Activated CD8-positive, alpha-beta T cell treated with anti-CD3 and anti-CD28 coated beads, Interleukin-2, amount 10 ng/mL, durations not matched to agents 7 days and 5 days (primary cell): ENCODE measurements around the gene LRRK2. TPM values are rescaled to one million over a fixed set of nuclear protein-coding genes. Genes with fewer than 3 reads are reported as not detected.

Experiments used
- ATAC-seq: fragments of 150-1000 bp; cut with Tn5 transposase; one replicate; pipeline ENCODE4 v1.10.0; 2021; ENCODE audit warnings: moderate library complexity
- CTCF ChIA-PET: fragments of 350-600 bp; sonication (Branson Sonifier 250); formaldehyde crosslinking; loops from one replicate; lab custom pipeline; 2021; ENCODE audit warnings: antibody characterized with exemption; lab: Charles Lee
- POLR2A ChIA-PET: fragments of 350-600 bp; sonication (Branson Sonifier 250); formaldehyde crosslinking; loops from one replicate; lab custom pipeline; 2021; ENCODE audit warnings: antibody characterized with exemption; lab: Charles Lee
- DNase-seq: peaks from one replicate; pipeline ENCODE4 v3.0.0-alpha.2; 2020
- H3K27ac Mint-ChIP-seq: one replicate; pipeline ENCODE4 v1.8.0; 2021; ENCODE audit warnings: mild to moderate bottlenecking, mixed read lengths
- H3K27me3 Mint-ChIP-seq: one replicate; pipeline ENCODE4 v1.8.0; 2021; ENCODE audit warnings: low read depth, mixed read lengths
- H3K36me3 Mint-ChIP-seq: one replicate; pipeline ENCODE4 v1.8.0; 2021; ENCODE audit warnings: low read depth, mixed read lengths
- H3K4me1 Mint-ChIP-seq: one replicate; pipeline ENCODE4 v1.8.0; 2021; ENCODE audit warnings: low read depth, mixed read lengths
- H3K4me3 Mint-ChIP-seq: one replicate; pipeline ENCODE4 v1.8.0; 2021; ENCODE audit warnings: mild to moderate bottlenecking, mixed read lengths
- H3K9me3 Mint-ChIP-seq: one replicate; pipeline ENCODE4 v1.8.0; 2022; ENCODE audit warnings: mixed read lengths; ENCODE audit not compliant: insufficient read depth
- total RNA-seq, 2 experiments: library from RNA; stranded (reverse); gene quantifications; one replicate each; pipeline ENCODE4 v1.2.3, GENCODE V29; 2021

LRRK2 gene
- under 1 TPM in 1 of 2 experiments, not detected in 1; 0.10 TPM for total RNA-seq

- ChIA-PET CTCF (interaction anchor here (0.8 kb wide), 1 partner anchor 89 kb away, joined by 3 read pairs; no protein-coding TSS in a partner anchor), POLR2A (no interaction called here)
- Mint-ChIP-seq H3K4me1 (peaks cover 16% of the 10 kb centered on the region), H3K9me3 (no peaks in the 10 kb centered on the region), H3K27ac (no peak within 1 kb of the TSS), H3K36me3 (no peaks in the 10 kb centered on the region), H3K27me3 (peaks cover 38% of the 10 kb centered on the region), H3K4me3 (peak within 1 kb of the TSS; percentile 62)
- ATAC-seq: peak; percentile 87
- peak; percentile 58 for DNase-seq
These were observed at the start of gene LRRK2 for GRCh38 chr12:40224439-40225291. TSS of gene LRRK2 (plus strand) at chr12:40224997. CDS start at chr12:40225132, 135 bp downstream.

- DNase-seq (no peak), ATAC-seq (no peak)
- Mint-ChIP-seq H3K27me3 (no peaks in the 10 kb centered on the region), H3K36me3 (no peaks in the 10 kb centered on the region), H3K9me3 (no peaks in the 10 kb centered on the region), H3K4me1 (peaks cover 7% of the 10 kb centered on the region), H3K27ac (no peak overlapping the region), H3K4me3 (no peak overlapping the region)
- ChIA-PET POLR2A (no interaction called here), CTCF (no interaction called here)
These were observed 49.8 kb upstream of the LRRK2 start for GRCh38 chr12:40175045-40175444.

- CTCF ChIA-PET: no interaction called here
These were observed 49.3 kb upstream of the LRRK2 start for GRCh38 chr12:40175489-40175888.

GRCh38 chr12:40178701-40179100 lies 46.1 kb upstream of the LRRK2 start:
- ChIA-PET POLR2A (no interaction called here), CTCF (no interaction called here)
- DNase-seq (no peak), ATAC-seq (no peak)
- Mint-ChIP-seq H3K9me3 (peaks cover 3% of the 10 kb centered on the region), H3K27ac (no peak overlapping the region), H3K27me3 (no peaks in the 10 kb centered on the region), H3K4me3 (no peak overlapping the region), H3K36me3 (no peaks in the 10 kb centered on the region), H3K4me1 (peaks cover 22% of the 10 kb centered on the region)

More at GRCh38 chr12:40175489-40175888, 49.3 kb upstream of the LRRK2 start:
- Mint-ChIP-seq H3K27ac (no peak overlapping the region), H3K4me1 (peaks cover 11% of the 10 kb centered on the region), H3K36me3 (no peaks in the 10 kb centered on the region), H3K4me3 (no peak overlapping the region), H3K27me3 (no peaks in the 10 kb centered on the region), H3K9me3 (peaks cover 3% of the 10 kb centered on the region)
- DNase-seq: no peak
- POLR2A ChIA-PET: no interaction called here
- ATAC-seq: no peak

- Mint-ChIP-seq H3K36me3 (no peaks in the 10 kb centered on the region), H3K4me3 (no peak overlapping the region), H3K27ac (no peak overlapping the region), H3K4me1 (peaks cover 22% of the 10 kb centered on the region), H3K9me3 (peaks cover 3% of the 10 kb centered on the region), H3K27me3 (no peaks in the 10 kb centered on the region)
- POLR2A ChIA-PET: no interaction called here
- ATAC-seq (no peak), DNase-seq (no peak)
- CTCF ChIA-PET: no interaction called here
These were observed 43.3 kb upstream of the LRRK2 start for GRCh38 chr12:40181490-40181889.

- H3K4me1 Mint-ChIP-seq: peaks cover 22% of the 10 kb centered on the region
- DNase-seq (no peak), ATAC-seq (no peak)
- no peak overlapping the region for H3K27ac Mint-ChIP-seq
- no peak overlapping the region for H3K4me3 Mint-ChIP-seq
- ChIA-PET CTCF (interaction anchor here (0.7 kb wide), 1 partner anchor 69 kb away, joined by 3 read pairs; no protein-coding TSS in a partner anchor), POLR2A (no interaction called here)
- H3K9me3 Mint-ChIP-seq: peaks cover 12% of the 10 kb centered on the region
- no peaks in the 10 kb centered on the region for H3K27me3 Mint-ChIP-seq
- peaks cover 2% of the 10 kb centered on the region for H3K36me3 Mint-ChIP-seq
These were observed 41.1 kb upstream of the LRRK2 start for GRCh38 chr12:40183715-40184114.

GRCh38 chr12:40184493-40185302 lies 40.1 kb upstream of the LRRK2 start:
- POLR2A ChIA-PET: no interaction called here
- CTCF ChIA-PET: interaction anchor here (0.7 to 1.2 kb wide), 2 partner anchors 24 to 68 kb away, joined by 3 read pairs; no protein-coding TSS in a partner anchor
- Mint-ChIP-seq H3K9me3 (peaks cover 17% of the 10 kb centered on the region), H3K4me1 (peaks cover 21% of the 10 kb centered on the region), H3K36me3 (peaks cover 2% of the 10 kb centered on the region), H3K27ac (no peak overlapping the region), H3K4me3 (no peak overlapping the region), H3K27me3 (no peaks in the 10 kb centered on the region)
- ATAC-seq (no peak), DNase-seq (no peak)

- H3K27ac Mint-ChIP-seq: no peak overlapping the region
- CTCF ChIA-PET: interaction anchor here (1.2 kb wide), 1 partner anchor 25 kb away, joined by 3 read pairs; no protein-coding TSS in a partner anchor
- no peak for DNase-seq
- peaks cover 15% of the 10 kb centered on the region for H3K4me1 Mint-ChIP-seq
- POLR2A ChIA-PET: no interaction called here
- no peak for ATAC-seq
- no peaks in the 10 kb centered on the region for H3K27me3 Mint-ChIP-seq
- H3K36me3 Mint-ChIP-seq: peaks cover 2% of the 10 kb centered on the region
- peaks cover 19% of the 10 kb centered on the region for H3K9me3 Mint-ChIP-seq
- H3K4me3 Mint-ChIP-seq: no peak overlapping the region
These were observed 39.5 kb upstream of the LRRK2 start for GRCh38 chr12:40185303-40185693.

- H3K27ac Mint-ChIP-seq: no peak overlapping the region
These were observed 36.1 kb upstream of the LRRK2 start for GRCh38 chr12:40188558-40189320.

GRCh38 chr12:40192704-40193255 lies 32.0 kb upstream of the LRRK2 start:
- ChIA-PET CTCF (interaction anchor here (1.7 kb wide), 1 partner anchor 44 kb away, joined by 5 read pairs; no protein-coding TSS in a partner anchor), POLR2A (no interaction called here)
- peaks cover 27% of the 10 kb centered on the region for H3K9me3 Mint-ChIP-seq
- ATAC-seq: peak; percentile 69
- peak; percentile 68 for DNase-seq
- H3K27me3 Mint-ChIP-seq: peaks cover 4% of the 10 kb centered on the region
- H3K36me3 Mint-ChIP-seq: peaks cover 8% of the 10 kb centered on the region
- peak overlapping the region; percentile 77 for H3K27ac Mint-ChIP-seq
- H3K4me3 Mint-ChIP-seq: no peak overlapping the region
- peaks cover 17% of the 10 kb centered on the region for H3K4me1 Mint-ChIP-seq

More at GRCh38 chr12:40188558-40189320, 36.1 kb upstream of the LRRK2 start:
- H3K4me3 Mint-ChIP-seq: no peak overlapping the region
- H3K9me3 Mint-ChIP-seq: peaks cover 30% of the 10 kb centered on the region
- ChIA-PET CTCF (no interaction called here), POLR2A (no interaction called here)
- peaks cover 8% of the 10 kb centered on the region for H3K36me3 Mint-ChIP-seq
- peaks cover 16% of the 10 kb centered on the region for H3K4me1 Mint-ChIP-seq
- ATAC-seq: no peak
- H3K27me3 Mint-ChIP-seq: no peaks in the 10 kb centered on the region
- no peak for DNase-seq

GRCh38 chr12:40194846-40195245 lies 30.0 kb upstream of the LRRK2 start:
- Mint-ChIP-seq H3K36me3 (peaks cover 7% of the 10 kb centered on the region), H3K4me3 (no peak overlapping the region), H3K27me3 (peaks cover 16% of the 10 kb centered on the region), H3K4me1 (peaks cover 17% of the 10 kb centered on the region), H3K27ac (no peak overlapping the region), H3K9me3 (peaks cover 16% of the 10 kb centered on the region)
- CTCF ChIA-PET: no interaction called here
- POLR2A ChIA-PET: no interaction called here
- no peak for DNase-seq
- no peak for ATAC-seq
